Activated T-cell treated with anti-CD3 and anti-CD28 coated beads, Interleukin-2, amount 50 U/mL, for 24 hours (primary cell): Measurements from ENCODE around the gene SLC47A1.

Source experiments
- DNase-seq: peaks from one replicate; pipeline ENCODE4 v3.0.0-alpha.2; 2020
- H3K27ac Mint-ChIP-seq: 2 replicates; pipeline ENCODE4 v1.8.0; 2020; ENCODE audit warnings: mild to moderate bottlenecking, mixed read lengths
- H3K27me3 Mint-ChIP-seq: 2 replicates; pipeline ENCODE4 v1.8.0; 2020; ENCODE audit warnings: mixed read lengths
- H3K36me3 Mint-ChIP-seq: 2 replicates; pipeline ENCODE4 v1.8.0; 2020; ENCODE audit warnings: low read depth, mixed read lengths
- H3K4me1 Mint-ChIP-seq: 2 replicates; pipeline ENCODE4 v1.8.0; 2020; ENCODE audit warnings: low read depth, mixed read lengths
- H3K4me3 Mint-ChIP-seq: 2 replicates; pipeline ENCODE4 v1.8.0; 2020; ENCODE audit warnings: mild to moderate bottlenecking, moderate library complexity, mixed read lengths
- H3K9me3 Mint-ChIP-seq: 2 replicates; pipeline ENCODE4 v1.8.0; 2020; ENCODE audit warnings: mixed read lengths

The SLC47A1 gene

GRCh38 chr17:19539040-19539399 is 5.4 kb downstream of the SLC47A1 start:
- H3K36me3 Mint-ChIP-seq = no peaks in the 10 kb centered on the region
- no peak overlapping the region for H3K4me3 Mint-ChIP-seq
- H3K9me3 Mint-ChIP-seq = no peaks in the 10 kb centered on the region
- DNase-seq = no peak
- peaks cover 39% of the 10 kb centered on the region for H3K27me3 Mint-ChIP-seq
- H3K4me1 Mint-ChIP-seq = peaks cover 7% of the 10 kb centered on the region
- no peak overlapping the region for H3K27ac Mint-ChIP-seq

DNA sequence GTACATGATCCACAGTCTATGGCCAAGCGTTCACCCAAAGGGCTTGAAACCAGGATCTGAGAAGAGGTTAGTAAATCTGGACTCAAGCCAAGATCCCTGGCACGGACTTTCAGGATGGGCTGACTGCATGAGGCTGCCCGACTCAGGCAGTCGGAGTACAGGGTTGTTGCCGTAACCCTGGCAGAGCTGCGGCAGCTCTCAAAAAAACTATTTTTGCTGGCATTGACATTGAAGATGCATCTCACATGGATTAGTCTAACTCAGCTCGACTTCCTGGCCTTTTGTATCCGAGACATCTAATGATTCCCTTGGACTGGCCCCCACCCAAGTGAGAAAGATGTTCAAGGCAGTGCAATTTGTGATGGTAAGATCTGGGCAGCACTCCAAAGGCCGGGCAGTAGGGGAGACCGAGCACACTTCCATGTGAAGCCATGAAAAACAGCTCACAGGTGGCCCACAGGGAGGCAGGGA is 6.2 kb downstream of the SLC47A1 start:
- Mint-ChIP-seq H3K4me3 (no peak overlapping the region), H3K27ac (no peak overlapping the region), H3K9me3 (no peaks in the 10 kb centered on the region), H3K36me3 (no peaks in the 10 kb centered on the region), H3K4me1 (peaks cover 2% of the 10 kb centered on the region), H3K27me3 (peaks cover 34% of the 10 kb centered on the region)
- no peak for DNase-seq

DNA sequence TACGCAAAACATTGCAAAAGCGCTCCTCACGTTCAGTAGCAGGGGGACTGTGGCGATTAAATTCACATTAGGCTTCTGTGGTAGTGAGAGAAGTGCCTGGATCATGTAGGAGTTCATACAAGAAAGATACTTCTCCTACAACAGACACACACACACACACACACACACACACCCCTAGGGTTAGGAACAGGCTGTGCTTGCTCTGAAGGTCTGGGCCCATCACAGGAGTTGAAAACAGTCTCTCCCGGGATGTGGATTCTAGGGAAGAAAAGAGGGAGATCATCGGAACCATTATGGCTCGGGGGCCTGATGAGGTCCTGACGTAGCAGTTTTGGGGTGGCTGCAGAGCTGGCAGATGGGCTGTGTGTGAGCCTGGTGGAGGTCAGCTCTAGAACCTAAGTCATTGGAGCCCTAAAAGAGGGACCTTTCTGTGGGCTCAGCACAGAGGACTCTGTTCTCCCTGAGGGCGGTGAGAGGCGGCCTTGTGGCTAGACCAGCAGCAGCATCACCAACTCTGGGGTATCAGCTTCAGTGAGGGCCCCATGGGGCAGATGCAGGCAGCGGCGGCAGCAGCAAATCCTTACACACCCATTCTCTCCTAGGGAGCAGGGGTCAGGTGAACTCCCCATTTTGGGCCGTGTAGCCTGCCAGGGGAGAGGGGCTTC is 7.2 kb downstream of the SLC47A1 start:
- Mint-ChIP-seq H3K36me3 (no peaks in the 10 kb centered on the region), H3K9me3 (no peaks in the 10 kb centered on the region)

GRCh38 chr17:19541445-19541844 is 7.8 kb downstream of the SLC47A1 start:
- DNase-seq = no peak
- Mint-ChIP-seq H3K36me3 (no peaks in the 10 kb centered on the region), H3K4me1 (peaks cover 2% of the 10 kb centered on the region), H3K27ac (no peak overlapping the region), H3K9me3 (no peaks in the 10 kb centered on the region), H3K4me3 (no peak overlapping the region), H3K27me3 (peaks cover 28% of the 10 kb centered on the region)

More for the DNA sequence above, 7.2 kb downstream of the SLC47A1 start:
- Mint-ChIP-seq H3K4me3 (no peak overlapping the region), H3K4me1 (peaks cover 2% of the 10 kb centered on the region), H3K27ac (no peak overlapping the region), H3K27me3 (peaks cover 30% of the 10 kb centered on the region)
- no peak for DNase-seq

GRCh38 chr17:19542247-19542646 is 8.6 kb downstream of the SLC47A1 start:
- Mint-ChIP-seq H3K27me3 (peaks cover 20% of the 10 kb centered on the region), H3K36me3 (no peaks in the 10 kb centered on the region), H3K4me3 (no peak overlapping the region), H3K9me3 (no peaks in the 10 kb centered on the region), H3K4me1 (peaks cover 2% of the 10 kb centered on the region), H3K27ac (no peak overlapping the region)
- DNase-seq = no peak

DNA sequence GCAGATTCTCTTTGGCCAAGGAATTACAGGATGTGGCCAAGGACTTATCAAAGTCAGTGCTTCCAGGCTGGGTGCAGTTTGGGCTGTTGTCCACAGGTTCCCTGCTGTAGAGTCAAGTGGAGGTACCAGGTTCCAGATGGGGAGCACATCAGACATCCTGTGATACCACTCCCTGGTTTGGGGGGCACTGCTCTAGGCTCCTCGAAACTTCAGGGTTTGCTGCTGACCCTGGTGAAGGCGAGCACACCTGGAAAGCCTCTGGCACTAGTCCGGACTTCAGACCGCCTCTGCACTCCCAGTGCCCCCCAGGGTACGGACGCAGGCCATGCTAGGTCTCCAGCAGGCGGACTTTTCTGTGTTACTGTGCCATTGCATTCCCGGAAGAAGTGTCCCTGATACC is 10.7 kb downstream of the SLC47A1 start:
- Mint-ChIP-seq H3K9me3 (no peaks in the 10 kb centered on the region), H3K4me1 (peaks cover 2% of the 10 kb centered on the region), H3K27ac (no peak overlapping the region), H3K4me3 (no peak overlapping the region), H3K36me3 (no peaks in the 10 kb centered on the region), H3K27me3 (peaks cover 3% of the 10 kb centered on the region)
- DNase-seq = no peak

DNA sequence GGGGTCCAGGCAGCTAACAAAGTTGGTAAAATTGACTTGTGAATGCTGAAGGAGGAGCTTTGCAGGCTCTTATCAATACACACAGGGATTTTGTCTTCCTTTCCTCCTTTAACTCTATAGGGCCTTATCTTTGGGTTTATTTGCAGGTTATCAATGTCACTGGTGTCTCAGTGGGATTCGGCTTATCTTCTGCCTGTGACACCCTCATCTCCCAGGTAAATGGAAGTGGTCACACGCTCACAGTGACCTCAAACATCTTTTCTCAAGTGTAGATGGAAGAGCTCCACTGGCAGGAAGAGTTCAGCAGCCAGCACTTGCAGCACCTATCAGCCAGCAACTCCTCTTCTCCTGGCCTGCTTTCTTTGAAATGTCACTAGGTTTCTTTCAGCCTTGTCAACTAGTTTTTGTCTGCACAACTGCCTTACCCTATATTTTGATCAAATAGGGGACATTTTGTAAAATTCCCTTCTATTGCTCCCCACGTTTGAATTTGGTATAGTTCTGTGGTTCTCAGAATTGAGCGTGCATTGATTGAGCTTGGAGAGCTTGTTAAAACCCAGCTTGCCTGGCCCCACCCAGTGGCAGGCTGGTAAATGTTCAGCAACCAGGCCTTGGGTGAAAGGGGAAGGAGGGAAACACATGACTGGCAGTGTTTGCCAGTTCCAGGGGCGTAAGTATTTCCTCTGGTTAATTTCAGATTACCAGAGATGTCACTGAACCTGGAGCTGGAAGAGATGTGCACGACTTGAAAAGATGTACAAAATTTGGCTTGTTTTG is 12.8 kb downstream of the SLC47A1 start:
- Mint-ChIP-seq H3K4me3 (no peak overlapping the region), H3K36me3 (no peaks in the 10 kb centered on the region), H3K9me3 (no peaks in the 10 kb centered on the region), H3K27ac (no peak overlapping the region), H3K4me1 (peaks cover 2% of the 10 kb centered on the region), H3K27me3 (peaks cover 7% of the 10 kb centered on the region)
- DNase-seq = no peak

DNA sequence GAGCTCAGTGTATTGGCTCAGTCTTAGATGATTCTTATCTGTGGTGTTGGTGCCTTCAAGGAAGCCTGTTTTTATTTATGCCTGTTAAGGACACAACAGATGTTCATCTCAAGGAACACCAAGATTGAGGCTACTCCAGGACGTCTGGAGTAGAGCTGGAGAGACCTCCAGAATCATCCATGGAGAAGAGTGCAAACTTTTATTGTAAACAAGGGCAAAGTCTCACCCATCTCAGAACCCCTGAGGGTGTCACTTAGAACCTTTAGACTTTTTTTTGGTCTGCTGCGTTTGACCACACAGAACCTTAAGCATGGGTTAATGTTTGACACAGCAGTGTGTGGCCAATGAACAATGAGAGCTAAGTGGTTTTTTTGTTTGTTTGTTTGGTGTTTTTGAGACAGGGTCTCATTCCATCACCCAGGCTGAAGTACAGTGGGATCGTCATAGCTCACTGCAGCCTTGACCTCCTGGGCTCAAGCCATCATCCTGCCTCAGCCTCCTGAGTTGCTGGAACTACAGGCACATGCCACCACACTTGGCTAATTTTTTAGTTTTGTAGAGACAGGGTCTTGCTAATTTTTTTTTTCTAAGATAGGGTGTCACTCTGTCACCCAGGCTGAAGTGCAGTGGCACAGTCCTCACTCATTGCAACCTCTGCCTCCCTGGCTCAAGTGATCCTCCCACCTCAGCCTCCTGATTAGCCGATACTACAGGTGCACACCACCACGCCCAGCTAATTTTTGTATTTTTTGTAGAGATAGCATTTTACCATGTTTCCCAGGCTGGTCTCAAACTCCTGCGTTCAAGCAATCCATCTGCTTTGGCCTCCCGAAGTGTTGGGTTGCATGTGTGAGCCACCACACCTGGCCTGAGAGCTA is 16.3 kb downstream of the SLC47A1 start:
- Mint-ChIP-seq H3K36me3 (no peaks in the 10 kb centered on the region), H3K9me3 (no peaks in the 10 kb centered on the region), H3K27me3 (peaks cover 20% of the 10 kb centered on the region), H3K4me3 (no peak overlapping the region), H3K27ac (no peak overlapping the region), H3K4me1 (no peaks in the 10 kb centered on the region)
- DNase-seq = no peak

DNA sequence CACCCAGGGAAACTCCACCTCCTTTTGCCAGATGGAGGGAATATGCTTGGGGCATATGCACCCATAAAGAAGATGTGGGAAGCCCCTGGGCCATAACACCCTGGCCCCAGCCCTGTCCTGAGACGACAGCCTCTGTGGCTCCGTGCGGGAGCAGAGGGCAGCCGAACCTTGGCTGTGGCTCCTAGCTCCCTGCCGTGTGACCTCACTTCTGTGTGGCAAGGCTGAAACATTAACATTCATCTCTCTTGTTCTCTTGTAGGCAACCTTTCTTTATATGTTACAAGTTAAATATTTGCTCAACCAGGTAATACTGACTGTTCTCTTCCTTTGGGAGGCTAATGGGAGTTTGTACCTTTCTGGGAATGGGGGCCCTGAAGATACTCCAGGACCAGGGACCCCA is 17.5 kb downstream of the SLC47A1 start:
- Mint-ChIP-seq H3K9me3 (no peaks in the 10 kb centered on the region), H3K4me1 (no peaks in the 10 kb centered on the region), H3K27me3 (peaks cover 25% of the 10 kb centered on the region), H3K36me3 (no peaks in the 10 kb centered on the region), H3K27ac (no peak overlapping the region), H3K4me3 (no peak overlapping the region)
- DNase-seq = no peak

GRCh38 chr17:19551591-19552148 is 18.0 kb downstream of the SLC47A1 start:
- Mint-ChIP-seq H3K4me1 (no peaks in the 10 kb centered on the region), H3K36me3 (no peaks in the 10 kb centered on the region), H3K27ac (no peak overlapping the region)

GRCh38 chr17:19553036-19553435 is 19.4 kb downstream of the SLC47A1 start:
- H3K9me3 Mint-ChIP-seq = no peaks in the 10 kb centered on the region
- no peaks in the 10 kb centered on the region for H3K36me3 Mint-ChIP-seq
- H3K4me1 Mint-ChIP-seq = no peaks in the 10 kb centered on the region
- DNase-seq = no peak
- H3K27ac Mint-ChIP-seq = no peak overlapping the region
- H3K27me3 Mint-ChIP-seq = peaks cover 25% of the 10 kb centered on the region
- H3K4me3 Mint-ChIP-seq = no peak overlapping the region

More at GRCh38 chr17:19551591-19552148, 18.0 kb downstream of the SLC47A1 start:
- no peak for DNase-seq
- H3K27me3 Mint-ChIP-seq = peaks cover 25% of the 10 kb centered on the region
- no peak overlapping the region for H3K4me3 Mint-ChIP-seq
- no peaks in the 10 kb centered on the region for H3K9me3 Mint-ChIP-seq

DNA sequence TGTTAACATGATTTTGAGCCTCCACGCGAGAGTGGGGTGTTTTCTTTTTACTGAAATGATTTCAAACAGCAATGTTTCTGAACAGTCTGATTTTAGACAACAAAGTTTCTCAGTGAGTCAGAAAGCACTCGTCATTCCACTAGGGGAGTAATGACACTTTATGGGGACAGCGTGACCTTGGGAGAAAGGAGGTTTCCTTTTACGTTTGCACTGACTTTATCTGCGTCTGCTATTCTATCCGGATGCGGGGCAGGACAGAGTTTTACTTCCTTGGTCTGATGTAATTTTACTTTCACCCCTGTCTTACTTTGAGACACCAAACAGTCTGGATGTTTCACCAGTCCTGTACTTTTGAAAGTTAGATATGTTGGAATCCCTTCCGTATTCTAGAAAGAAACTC is 20.7 kb downstream of the SLC47A1 start:
- no peak for DNase-seq
- no peak overlapping the region for H3K27ac Mint-ChIP-seq
- no peaks in the 10 kb centered on the region for H3K9me3 Mint-ChIP-seq
- H3K4me1 Mint-ChIP-seq = no peaks in the 10 kb centered on the region
- peaks cover 25% of the 10 kb centered on the region for H3K27me3 Mint-ChIP-seq
- no peaks in the 10 kb centered on the region for H3K36me3 Mint-ChIP-seq
- no peak overlapping the region for H3K4me3 Mint-ChIP-seq

DNA sequence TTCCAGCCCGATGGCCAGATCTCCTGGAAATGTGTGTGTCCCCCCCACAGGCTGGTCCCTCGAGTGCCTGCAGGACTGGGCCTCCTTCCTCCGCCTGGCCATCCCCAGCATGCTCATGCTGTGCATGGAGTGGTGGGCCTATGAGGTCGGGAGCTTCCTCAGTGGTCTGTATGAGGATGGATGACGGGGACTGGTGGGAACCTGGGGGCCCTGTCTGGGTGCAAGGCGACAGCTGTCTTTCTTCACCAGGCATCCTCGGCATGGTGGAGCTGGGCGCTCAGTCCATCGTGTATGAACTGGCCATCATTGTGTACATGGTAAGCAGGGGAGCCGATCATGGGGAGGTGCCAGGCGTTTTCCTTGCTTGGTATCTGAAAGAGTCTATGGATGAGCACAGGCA is 22.1 kb downstream of the SLC47A1 start:
- peaks cover 30% of the 10 kb centered on the region for H3K27me3 Mint-ChIP-seq
- H3K36me3 Mint-ChIP-seq = no peaks in the 10 kb centered on the region
- no peak overlapping the region for H3K4me3 Mint-ChIP-seq
- H3K4me1 Mint-ChIP-seq = no peaks in the 10 kb centered on the region
- no peaks in the 10 kb centered on the region for H3K9me3 Mint-ChIP-seq
- H3K27ac Mint-ChIP-seq = no peak overlapping the region
- no peak for DNase-seq

- no peak for DNase-seq
- H3K9me3 Mint-ChIP-seq = no peaks in the 10 kb centered on the region
- no peaks in the 10 kb centered on the region for H3K4me1 Mint-ChIP-seq
- no peaks in the 10 kb centered on the region for H3K36me3 Mint-ChIP-seq
- no peak overlapping the region for H3K4me3 Mint-ChIP-seq
- H3K27me3 Mint-ChIP-seq = peaks cover 19% of the 10 kb centered on the region
- H3K27ac Mint-ChIP-seq = no peak overlapping the region
Observed at GRCh38 chr17:19558946-19559345, 25.3 kb downstream of the SLC47A1 start.
